Endodermal cell (in vitro differentiated cells): ENCODE measurements around the gene GPC3. TPM values are rescaled to one million over a fixed set of nuclear protein-coding genes. Genes with fewer than 3 reads are reported as not detected.

Source experiments
- DNase-seq: peaks from one replicate; pipeline ENCODE4 v3.0.0-alpha.2; 2017
- H3K27ac ChIP-seq: 2 replicates; pipeline ENCODE4 v1.5.1; 2013; ENCODE audit warnings: mild to moderate bottlenecking, low read depth, low read length, moderate library complexity
- H3K27me3 ChIP-seq: 2 replicates; pipeline ENCODE4 v1.6.1; 2013; ENCODE audit warnings: mild to moderate bottlenecking, low read length, moderate library complexity; ENCODE audit not compliant: insufficient read depth, control insufficient read depth, poor library complexity, severe bottlenecking
- H3K36me3 ChIP-seq: 2 replicates; pipeline ENCODE4 v1.7.0; 2013; ENCODE audit warnings: mild to moderate bottlenecking, low read length, moderate library complexity; ENCODE audit not compliant: control insufficient read depth, insufficient read depth
- H3K4me1 ChIP-seq: one replicate; pipeline ENCODE4 v1.7.0; 2013; ENCODE audit warnings: low read length; ENCODE audit not compliant: control insufficient read depth, insufficient read depth
- H3K4me3 ChIP-seq: 2 replicates; pipeline ENCODE4 v1.5.1; 2013; ENCODE audit warnings: mild to moderate bottlenecking, low read length, moderate library complexity
- H3K9ac ChIP-seq: 2 replicates; pipeline ENCODE4 v1.6.1; 2013; ENCODE audit warnings: mild to moderate bottlenecking, low read length, moderate library complexity; ENCODE audit not compliant: poor library complexity, severe bottlenecking; ENCODE audit errors: extremely low read depth
- H3K9me3 ChIP-seq: 2 replicates; pipeline ENCODE4 v1.6.1; 2013; ENCODE audit warnings: mild to moderate bottlenecking, low read length, moderate library complexity; ENCODE audit not compliant: control insufficient read depth
- H3K27ac Mint-ChIP-seq: 2 replicates; pipeline ENCODE4 v1.8.0; 2020; ENCODE audit warnings: mixed read lengths
- H3K27me3 Mint-ChIP-seq: 2 replicates; pipeline ENCODE4 v1.8.0; 2021; ENCODE audit warnings: mild to moderate bottlenecking, mixed read lengths; ENCODE audit not compliant: insufficient read depth
- H3K36me3 Mint-ChIP-seq: 2 replicates; pipeline ENCODE4 v1.8.0; 2020; ENCODE audit warnings: low read depth, mixed read lengths
- H3K4me1 Mint-ChIP-seq: 2 replicates; pipeline ENCODE4 v1.8.0; 2020; ENCODE audit warnings: mixed read lengths
- H3K4me3 Mint-ChIP-seq: 2 replicates; pipeline ENCODE4 v1.8.0; 2020; ENCODE audit warnings: mild to moderate bottlenecking, moderate library complexity, mixed read lengths
- H3K9me3 Mint-ChIP-seq: 2 replicates; pipeline ENCODE4 v1.8.0; 2020; ENCODE audit warnings: mild to moderate bottlenecking, mixed read lengths
- CTCF ChIP-seq: fragments of 200-600 bp; sonication (generic); conservative IDR thresholded peaks from 2 replicates; pipeline ENCODE4 v1.5.0; 2021; ENCODE audit warnings: antibody characterized with exemption, mild to moderate bottlenecking
- WGBS, 2 experiments: methylation state at CpG; one replicate each; pipeline versions ENCODE4 v1.1.5 to v1.1.7; 2013; ENCODE audit warnings: missing lambda C conversion rate in 2 of 2, mixed read lengths in 1 of 2; ENCODE audit not compliant: insufficient coverage in 1 of 2, insufficient read length in 1 of 2; 5-methylcytosine and 5-hydroxymethylcytosine counted together
- total RNA-seq, 2 donors: library from RNA; stranded (reverse); fragmentation: NEBNext Ultra II Directional in 1 of 2; extraction: Animal tissue kit (Norgen Biotek cat#: 25700) in 1 of 2; gene quantifications; 2 replicates in 1 of 2; 3 replicates in 1 of 2; pipeline ENCODE4 v1.2.1, GENCODE V29; 2021

The GPC3 gene
- total RNA-seq, 2 donors from 2014 or later, result 39.5 to 125 TPM

GRCh38 chrX:133534172-133534571 is 451.2 kb downstream of the GPC3 start:
- Mint-ChIP-seq H3K27me3 (no peaks in the 10 kb centered on the region), H3K27ac (no peak overlapping the region), H3K36me3 (peaks cover 16% of the 10 kb centered on the region), H3K4me3 (no peak overlapping the region), H3K9me3 (no peaks in the 10 kb centered on the region), H3K4me1 (peaks cover 10% of the 10 kb centered on the region)
- Histone ChIP-seq H3K9ac (no peak overlapping the region), H3K9me3 (no peaks in the 10 kb centered on the region), H3K27me3 (no peaks in the 10 kb centered on the region), H3K27ac (no peak overlapping the region), H3K4me1 (no peaks in the 10 kb centered on the region), H3K36me3 (no peaks in the 10 kb centered on the region), H3K4me3 (no peak overlapping the region)
- DNase-seq, result no peak
- WGBS, 2 experiments, result 92% methylated on average over 4 of the region's 4 CpGs; no CpG with 5 or more reads in 1 of the 2 experiments
- TF ChIP-seq CTCF, result no peak

- no peak for TF ChIP-seq CTCF
- Histone ChIP-seq H3K27ac (no peak overlapping the region), H3K4me3 (no peak overlapping the region), H3K9me3 (no peaks in the 10 kb centered on the region), H3K4me1 (no peaks in the 10 kb centered on the region), H3K36me3 (no peaks in the 10 kb centered on the region), H3K9ac (no peak overlapping the region), H3K27me3 (no peaks in the 10 kb centered on the region)
- no peaks in the 10 kb centered on the region for H3K9me3 Mint-ChIP-seq
- 98% methylated on average over 3 of the region's 3 CpGs; no CpG with 5 or more reads in 1 of the 2 experiments for WGBS, 2 experiments
- no peaks in the 10 kb centered on the region for H3K27me3 Mint-ChIP-seq
- DNase-seq, result no peak
- H3K27ac Mint-ChIP-seq, result no peak overlapping the region
- peaks cover 4% of the 10 kb centered on the region for H3K4me1 Mint-ChIP-seq
- no peak overlapping the region for H3K4me3 Mint-ChIP-seq
- H3K36me3 Mint-ChIP-seq, result peaks cover 16% of the 10 kb centered on the region
Measured at GRCh38 chrX:133533249-133533648, 452.1 kb downstream of the GPC3 start.

GRCh38 chrX:133530960-133531359 is 454.4 kb downstream of the GPC3 start:
- H3K9me3 ChIP-seq, result no peaks in the 10 kb centered on the region

More at GRCh38 chrX:133530960-133531359, 454.4 kb downstream of the GPC3 start:
- Histone ChIP-seq H3K27ac (no peak overlapping the region), H3K36me3 (no peaks in the 10 kb centered on the region), H3K9ac (no peak overlapping the region), H3K4me1 (no peaks in the 10 kb centered on the region), H3K27me3 (no peaks in the 10 kb centered on the region), H3K4me3 (no peak overlapping the region)
- Mint-ChIP-seq H3K9me3 (no peaks in the 10 kb centered on the region), H3K27me3 (no peaks in the 10 kb centered on the region), H3K4me1 (peaks cover 12% of the 10 kb centered on the region), H3K36me3 (peaks cover 14% of the 10 kb centered on the region), H3K27ac (no peak overlapping the region), H3K4me3 (no peak overlapping the region)
- no peak for TF ChIP-seq CTCF
- DNase-seq, result no peak
- 90% methylated on average over 6 of the region's 6 CpGs; no CpG with 5 or more reads in 1 of the 2 experiments for WGBS, 2 experiments
